Measurements from ENCODE around the gene SMARCAL1. TPM values are rescaled to one million over a fixed set of nuclear protein-coding genes. Genes with fewer than 3 reads are reported as not detected.

Gene SMARCAL1
- polyA plus RNA-seq, 1 donor from 2014 or later, result 7.5 TPM

DNA sequence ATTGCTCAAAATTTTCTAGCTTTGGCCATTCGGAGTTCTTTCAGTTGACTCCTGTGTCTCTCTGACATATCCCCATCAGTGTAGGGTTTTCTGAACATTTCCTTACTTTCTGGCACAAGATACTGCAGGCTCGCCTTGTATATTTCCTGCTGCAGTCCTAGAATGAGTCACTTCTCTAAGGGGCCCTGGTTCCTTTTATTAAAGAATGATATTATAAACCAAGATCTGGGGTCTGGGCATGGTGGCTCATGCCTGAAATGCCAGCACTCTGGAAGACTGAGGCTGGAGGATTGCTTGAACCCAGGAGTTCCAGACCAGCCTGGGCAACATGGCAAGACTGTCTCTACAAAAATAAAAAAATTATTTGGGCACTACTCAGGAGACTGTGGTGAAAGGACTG lies 83.4 kb downstream of the SMARCAL1 start:
- TF ChIP-seq MXI1 (conservative IDR thresholded peaks at IDR 0.05; ENCODE audit: poor library complexity, severe bottlenecking), result no peak
- TF ChIP-seq TAF1 (IDR thresholded peaks at IDR 0.05; ENCODE audit: low read depth), result no peak
- TF ChIP-seq RAD21 (conservative IDR thresholded peaks at IDR 0.05), result no peak
- no peak for TF ChIP-seq SMC3 (conservative IDR thresholded peaks at IDR 0.05; ENCODE audit: poor library complexity)
- TF ChIP-seq EZH2 (IDR thresholded peaks at IDR 0.05; ENCODE audit: borderline replicate concordance, insufficient read depth, low read length, poor library complexity, severe bottlenecking), result no peak
- TF ChIP-seq, protein P1, sequence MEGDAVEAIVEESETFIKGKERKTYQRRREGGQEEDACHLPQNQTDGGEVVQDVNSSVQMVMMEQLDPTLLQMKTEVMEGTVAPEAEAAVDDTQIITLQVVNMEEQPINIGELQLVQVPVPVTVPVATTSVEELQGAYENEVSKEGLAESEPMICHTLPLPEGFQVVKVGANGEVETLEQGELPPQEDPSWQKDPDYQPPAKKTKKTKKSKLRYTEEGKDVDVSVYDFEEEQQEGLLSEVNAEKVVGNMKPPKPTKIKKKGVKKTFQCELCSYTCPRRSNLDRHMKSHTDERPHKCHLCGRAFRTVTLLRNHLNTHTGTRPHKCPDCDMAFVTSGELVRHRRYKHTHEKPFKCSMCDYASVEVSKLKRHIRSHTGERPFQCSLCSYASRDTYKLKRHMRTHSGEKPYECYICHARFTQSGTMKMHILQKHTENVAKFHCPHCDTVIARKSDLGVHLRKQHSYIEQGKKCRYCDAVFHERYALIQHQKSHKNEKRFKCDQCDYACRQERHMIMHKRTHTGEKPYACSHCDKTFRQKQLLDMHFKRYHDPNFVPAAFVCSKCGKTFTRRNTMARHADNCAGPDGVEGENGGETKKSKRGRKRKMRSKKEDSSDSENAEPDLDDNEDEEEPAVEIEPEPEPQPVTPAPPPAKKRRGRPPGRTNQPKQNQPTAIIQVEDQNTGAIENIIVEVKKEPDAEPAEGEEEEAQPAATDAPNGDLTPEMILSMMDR (IDR thresholded peaks at IDR 0.05; ENCODE audit: poor library complexity, severe bottlenecking), result no peak
- TF ChIP-seq, protein P2, sequence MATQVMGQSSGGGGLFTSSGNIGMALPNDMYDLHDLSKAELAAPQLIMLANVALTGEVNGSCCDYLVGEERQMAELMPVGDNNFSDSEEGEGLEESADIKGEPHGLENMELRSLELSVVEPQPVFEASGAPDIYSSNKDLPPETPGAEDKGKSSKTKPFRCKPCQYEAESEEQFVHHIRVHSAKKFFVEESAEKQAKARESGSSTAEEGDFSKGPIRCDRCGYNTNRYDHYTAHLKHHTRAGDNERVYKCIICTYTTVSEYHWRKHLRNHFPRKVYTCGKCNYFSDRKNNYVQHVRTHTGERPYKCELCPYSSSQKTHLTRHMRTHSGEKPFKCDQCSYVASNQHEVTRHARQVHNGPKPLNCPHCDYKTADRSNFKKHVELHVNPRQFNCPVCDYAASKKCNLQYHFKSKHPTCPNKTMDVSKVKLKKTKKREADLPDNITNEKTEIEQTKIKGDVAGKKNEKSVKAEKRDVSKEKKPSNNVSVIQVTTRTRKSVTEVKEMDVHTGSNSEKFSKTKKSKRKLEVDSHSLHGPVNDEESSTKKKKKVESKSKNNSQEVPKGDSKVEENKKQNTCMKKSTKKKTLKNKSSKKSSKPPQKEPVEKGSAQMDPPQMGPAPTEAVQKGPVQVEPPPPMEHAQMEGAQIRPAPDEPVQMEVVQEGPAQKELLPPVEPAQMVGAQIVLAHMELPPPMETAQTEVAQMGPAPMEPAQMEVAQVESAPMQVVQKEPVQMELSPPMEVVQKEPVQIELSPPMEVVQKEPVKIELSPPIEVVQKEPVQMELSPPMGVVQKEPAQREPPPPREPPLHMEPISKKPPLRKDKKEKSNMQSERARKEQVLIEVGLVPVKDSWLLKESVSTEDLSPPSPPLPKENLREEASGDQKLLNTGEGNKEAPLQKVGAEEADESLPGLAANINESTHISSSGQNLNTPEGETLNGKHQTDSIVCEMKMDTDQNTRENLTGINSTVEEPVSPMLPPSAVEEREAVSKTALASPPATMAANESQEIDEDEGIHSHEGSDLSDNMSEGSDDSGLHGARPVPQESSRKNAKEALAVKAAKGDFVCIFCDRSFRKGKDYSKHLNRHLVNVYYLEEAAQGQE (IDR thresholded peaks at IDR 0.05; ENCODE audit: borderline replicate concordance), result no peak
- no peak for TF ChIP-seq EP300 (conservative IDR thresholded peaks at IDR 0.05; ENCODE audit: poor library complexity, severe bottlenecking)
- no peak for TF ChIP-seq POLR2AphosphoS5 (IDR thresholded peaks at IDR 0.05)
- no peak overlapping the region for H3K27ac ChIP-seq (ENCODE audit: low read length)
- peaks cover 7% of the 10 kb centered on the region for H3K36me3 ChIP-seq (ENCODE audit: insufficient read depth, low read length)
- no peak overlapping the region for H2AFZ ChIP-seq (ENCODE audit: low read depth, low read length)
- no peaks in the 10 kb centered on the region for H3F3A ChIP-seq (ENCODE audit: insufficient read depth, low read length, poor library complexity, severe bottlenecking)
- no peaks in the 10 kb centered on the region for H4K20me1 ChIP-seq (ENCODE audit: insufficient read depth)
- H3K79me2 ChIP-seq (replicated peaks; ENCODE audit: insufficient read depth, low read length), result peaks cover 18% of the 10 kb centered on the region
- H3K4me2 ChIP-seq (ENCODE audit: low read length), result no peak overlapping the region
- no peaks in the 10 kb centered on the region for H3K27me3 ChIP-seq (ENCODE audit: insufficient read depth, low read depth, low read length)
- H3K9me3 ChIP-seq (ENCODE audit: low read length), result no peaks in the 10 kb centered on the region
- H3K4me3 ChIP-seq (ENCODE audit: low read length), result no peak overlapping the region
- no peak overlapping the region for H3K9ac ChIP-seq (ENCODE audit: low read length)
- H3K9me2 ChIP-seq (ENCODE audit: insufficient read depth, low read length), result no peaks in the 10 kb centered on the region

DNA sequence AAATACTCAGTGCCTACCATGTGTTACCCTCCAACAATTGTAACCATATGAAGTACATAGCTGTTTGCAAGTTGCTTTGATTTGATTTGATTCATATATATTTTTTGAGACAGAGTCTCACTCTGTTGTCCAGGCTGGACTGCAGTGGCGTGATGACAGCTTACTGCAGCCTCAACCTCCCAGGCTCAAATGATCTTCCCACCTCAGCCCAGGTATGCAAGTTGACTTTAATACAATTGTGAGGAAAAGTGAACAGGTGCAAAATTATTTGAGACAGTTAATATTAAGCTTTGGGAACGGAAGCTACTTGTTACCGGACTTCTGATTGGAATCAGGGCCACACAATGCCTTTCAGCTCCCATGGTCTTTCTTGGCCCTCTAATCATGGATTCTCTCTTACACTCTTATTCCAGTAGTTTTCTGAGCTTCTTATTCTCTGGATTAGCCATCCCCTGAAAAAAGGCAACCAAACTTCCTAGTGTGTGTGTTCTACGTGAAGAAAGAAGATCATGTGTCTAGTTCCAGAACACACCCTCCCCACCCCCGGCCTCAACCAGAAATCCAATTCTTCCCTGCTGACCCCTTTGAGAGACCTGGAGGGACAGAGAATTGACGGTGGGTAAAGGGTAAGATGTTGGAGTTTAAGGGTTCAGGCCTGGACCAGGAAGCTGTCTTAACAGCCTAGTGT lies 85.2 kb downstream of the SMARCAL1 start:
- Histone ChIP-seq H3K36me3 (ENCODE audit: insufficient read depth, low read length) (peaks cover 7% of the 10 kb centered on the region), H4K20me1 (ENCODE audit: insufficient read depth) (no peaks in the 10 kb centered on the region), H3K27ac (ENCODE audit: low read length) (peak overlapping the region; percentile 85), H2AFZ (ENCODE audit: low read depth, low read length) (peak overlapping the region; percentile 98), H3F3A (ENCODE audit: insufficient read depth, low read length, poor library complexity, severe bottlenecking) (no peaks in the 10 kb centered on the region), H3K4me3 (ENCODE audit: low read length) (peak overlapping the region; percentile 87), H3K9me2 (ENCODE audit: insufficient read depth, low read length) (no peaks in the 10 kb centered on the region), H3K9ac (ENCODE audit: low read length) (peak overlapping the region; percentile 85), H3K4me2 (ENCODE audit: low read length) (peak overlapping the region; percentile 92), H3K27me3 (ENCODE audit: insufficient read depth, low read depth, low read length) (no peaks in the 10 kb centered on the region), H3K9me3 (ENCODE audit: low read length) (no peaks in the 10 kb centered on the region), H3K79me2 (replicated peaks; ENCODE audit: insufficient read depth, low read length) (peaks cover 18% of the 10 kb centered on the region)
- no peak for TF ChIP-seq MXI1 (conservative IDR thresholded peaks at IDR 0.05; ENCODE audit: poor library complexity, severe bottlenecking)
- TF ChIP-seq, protein P2 (IDR thresholded peaks at IDR 0.05; ENCODE audit: borderline replicate concordance), result no peak
- TF ChIP-seq TAF1 (IDR thresholded peaks at IDR 0.05; ENCODE audit: low read depth), result no peak
- TF ChIP-seq, protein P1 (IDR thresholded peaks at IDR 0.05; ENCODE audit: poor library complexity, severe bottlenecking), result no peak
- no peak for TF ChIP-seq POLR2AphosphoS5 (IDR thresholded peaks at IDR 0.05)
- no peak for TF ChIP-seq EZH2 (IDR thresholded peaks at IDR 0.05; ENCODE audit: borderline replicate concordance, insufficient read depth, low read length, poor library complexity, severe bottlenecking)
- no peak for TF ChIP-seq SMC3 (conservative IDR thresholded peaks at IDR 0.05; ENCODE audit: poor library complexity)
- no peak for TF ChIP-seq RAD21 (conservative IDR thresholded peaks at IDR 0.05)
- no peak for TF ChIP-seq EP300 (conservative IDR thresholded peaks at IDR 0.05; ENCODE audit: poor library complexity, severe bottlenecking)

Data from neural cell (in vitro differentiated cells).